Loucy (cell line): ENCODE data around the gene PRPF40B.

Experiments used
- CTCF ChIP-seq: fragments of 200-600 bp; sonication (generic); conservative IDR thresholded peaks from 2 replicates; pipeline ENCODE4 v1.5.1; 2014; ENCODE audit warnings: mild to moderate bottlenecking, antibody characterized with exemption, low read length
- EZH2phosphoT487 ChIP-seq: fragments of 200-600 bp; IDR thresholded peaks from 2 replicates; pipeline ENCODE4 v1.6.1; 2018; ENCODE audit warnings: antibody characterized with exemption, mild to moderate bottlenecking, moderate library complexity, borderline replicate concordance

GRCh38 chr12:49649892-49650291 is 26.5 kb downstream of the PRPF40B start:
- TF ChIP-seq CTCF (no peak), EZH2phosphoT487 (no peak)
